ENCODE measurements around the gene IL31RA. TPM values are rescaled to one million over a fixed set of nuclear protein-coding genes. Genes with fewer than 3 reads are reported as not detected.

The IL31RA gene
- total RNA-seq, 1 donor from 2014 or later = not detected

DNA sequence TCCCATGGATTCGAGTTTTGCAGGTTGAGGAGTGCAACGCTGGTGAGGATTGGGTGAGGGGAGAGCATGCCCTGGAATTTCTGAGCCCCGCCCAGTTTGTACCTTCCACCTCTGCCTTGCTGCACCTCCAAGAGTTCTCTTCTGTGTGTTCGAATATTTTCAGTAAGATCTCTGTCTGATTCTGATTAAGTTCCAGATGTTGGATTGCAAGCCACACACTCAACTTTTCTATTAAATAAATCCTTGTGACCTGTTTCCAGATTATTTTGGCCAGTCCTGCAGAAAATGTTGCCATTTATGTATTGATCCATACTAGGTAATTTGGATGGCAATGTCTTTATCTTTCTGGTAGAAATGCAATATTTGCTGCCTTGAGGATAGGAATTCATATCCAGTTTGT lies 54.1 kb downstream of the IL31RA start:
- TF ChIP-seq CTCF (conservative IDR thresholded peaks at IDR 0.05) = no peak
- no peak overlapping the region for H3K27ac Mint-ChIP-seq (ENCODE audit: unreplicated experiment)
- no peaks in the 10 kb centered on the region for H3K9me3 Mint-ChIP-seq
- no peaks in the 10 kb centered on the region for H3K4me1 Mint-ChIP-seq
- DNase-seq (ENCODE audit: low read depth, low spot score) = no peak
- H3K36me3 Mint-ChIP-seq (ENCODE audit: low read depth) = no peaks in the 10 kb centered on the region
- H3K27me3 Mint-ChIP-seq (ENCODE audit: low read depth) = no peaks in the 10 kb centered on the region
- no peak overlapping the region for H3K4me3 Mint-ChIP-seq

DNA sequence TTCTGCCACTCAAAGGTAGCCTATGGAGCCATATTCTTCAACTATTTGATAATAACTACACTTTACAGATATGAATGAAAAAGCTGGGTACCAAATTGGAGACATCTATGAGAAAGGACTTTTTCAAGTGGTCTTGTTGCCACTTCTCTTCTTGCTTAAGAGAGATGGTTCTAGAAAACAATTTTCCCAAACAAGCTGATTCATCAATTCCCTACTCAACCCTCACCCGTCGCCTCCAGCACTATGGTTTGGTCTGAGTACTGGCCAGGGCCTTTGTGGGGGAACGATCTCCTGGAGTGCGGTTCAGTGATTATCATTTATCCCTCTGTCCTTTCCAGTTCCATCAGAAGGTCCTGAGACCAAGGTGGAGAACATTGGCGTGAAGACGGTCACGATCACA lies 56.8 kb downstream of the IL31RA start:
- no peak overlapping the region for H3K27ac Mint-ChIP-seq (ENCODE audit: unreplicated experiment)
- no peaks in the 10 kb centered on the region for H3K9me3 Mint-ChIP-seq
- no peak for TF ChIP-seq CTCF (conservative IDR thresholded peaks at IDR 0.05)
- no peaks in the 10 kb centered on the region for H3K27me3 Mint-ChIP-seq (ENCODE audit: low read depth)
- H3K4me1 Mint-ChIP-seq = no peaks in the 10 kb centered on the region
- H3K4me3 Mint-ChIP-seq = no peak overlapping the region
- no peaks in the 10 kb centered on the region for H3K36me3 Mint-ChIP-seq (ENCODE audit: low read depth)
- no peak for DNase-seq (ENCODE audit: low read depth, low spot score)

DNA sequence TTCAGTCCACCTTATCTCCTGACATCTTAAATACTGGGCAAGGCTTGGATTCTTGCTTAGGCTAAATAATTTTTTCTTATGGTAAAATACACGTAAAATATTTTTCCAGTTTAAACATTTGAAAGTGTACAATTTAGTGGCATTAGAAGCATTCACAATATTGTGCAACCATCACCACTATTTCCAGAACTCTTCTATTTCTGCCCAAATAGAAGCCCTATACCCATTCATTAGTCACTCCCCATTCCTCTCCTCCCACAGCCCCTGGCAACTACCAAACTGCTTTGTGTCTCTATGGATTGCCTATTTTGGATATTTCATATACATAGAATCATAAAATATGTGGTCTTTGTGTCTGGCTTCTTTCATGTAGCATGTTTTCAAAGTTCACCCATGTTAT lies 57.6 kb downstream of the IL31RA start:
- Mint-ChIP-seq H3K27me3 (ENCODE audit: low read depth) (no peaks in the 10 kb centered on the region), H3K9me3 (no peaks in the 10 kb centered on the region), H3K4me1 (no peaks in the 10 kb centered on the region), H3K27ac (ENCODE audit: unreplicated experiment) (no peak overlapping the region), H3K36me3 (ENCODE audit: low read depth) (no peaks in the 10 kb centered on the region), H3K4me3 (no peak overlapping the region)
- DNase-seq (ENCODE audit: low read depth, low spot score) = no peak
- TF ChIP-seq CTCF (conservative IDR thresholded peaks at IDR 0.05) = no peak

GRCh38 chr5:55911784-55912653 lies 60.9 kb downstream of the IL31RA start:
- TF ChIP-seq CTCF (conservative IDR thresholded peaks at IDR 0.05) = no peak
- H3K36me3 Mint-ChIP-seq (ENCODE audit: low read depth) = no peaks in the 10 kb centered on the region
- no peaks in the 10 kb centered on the region for H3K27me3 Mint-ChIP-seq (ENCODE audit: low read depth)

GRCh38 chr5:55913466-55914413 lies 62.6 kb downstream of the IL31RA start:
- no peak for TF ChIP-seq CTCF (conservative IDR thresholded peaks at IDR 0.05)
- no peaks in the 10 kb centered on the region for H3K36me3 Mint-ChIP-seq (ENCODE audit: low read depth)
- no peak for DNase-seq (ENCODE audit: low read depth, low spot score)
- H3K27ac Mint-ChIP-seq (ENCODE audit: unreplicated experiment) = no peak overlapping the region
- H3K4me1 Mint-ChIP-seq = peaks cover 5% of the 10 kb centered on the region
- no peaks in the 10 kb centered on the region for H3K9me3 Mint-ChIP-seq
- no peak overlapping the region for H3K4me3 Mint-ChIP-seq
- H3K27me3 Mint-ChIP-seq (ENCODE audit: low read depth) = no peaks in the 10 kb centered on the region

More at GRCh38 chr5:55911784-55912653, 60.9 kb downstream of the IL31RA start:
- H3K9me3 Mint-ChIP-seq = no peaks in the 10 kb centered on the region
- no peak overlapping the region for H3K4me3 Mint-ChIP-seq
- H3K27ac Mint-ChIP-seq (ENCODE audit: unreplicated experiment) = no peak overlapping the region
- H3K4me1 Mint-ChIP-seq = no peaks in the 10 kb centered on the region
- DNase-seq (ENCODE audit: low read depth, low spot score) = no peak

Measured in neural crest cell (in vitro differentiated cells).